ENCODE results near the gene EPHA2.

Gene EPHA2

GRCh38 chr1:16176653-16177052 lies 20.8 kb upstream of the EPHA2 start:
- Histone ChIP-seq H3K9me3 (no peaks in the 10 kb centered on the region), H4K20me1 (no peaks in the 10 kb centered on the region), H3K36me3 (no peaks in the 10 kb centered on the region), H3K9ac (peak overlapping the region; percentile 75; the same call in 1 of the 2 replicates), H3K27me3 (no peaks in the 10 kb centered on the region), H3K27ac (peak overlapping the region; percentile 84), H3K4me3 (no peak overlapping the region), H3K4me1 (peaks cover 56% of the 10 kb centered on the region), H3K4me2 (peak overlapping the region; percentile 85)
- TF ChIP-seq Cebpa-rat (IDR thresholded peaks at IDR 0.05) = no peak

- H3K4me2 ChIP-seq = peak overlapping the region; percentile 85
- H3K9me3 ChIP-seq = no peaks in the 10 kb centered on the region
- H3K4me3 ChIP-seq = 0 out of 2 replicates have a peak overlapping the region, but pooled peaks have one; percentile 25
- H3K27ac ChIP-seq = peak overlapping the region; percentile 84
- TF ChIP-seq Cebpa-rat (IDR thresholded peaks at IDR 0.05) = no peak
- no peaks in the 10 kb centered on the region for H3K27me3 ChIP-seq
- peak overlapping the region; percentile 75 for H3K9ac ChIP-seq
- H3K4me1 ChIP-seq = peaks cover 56% of the 10 kb centered on the region
- H4K20me1 ChIP-seq = no peaks in the 10 kb centered on the region
- H3K36me3 ChIP-seq = no peaks in the 10 kb centered on the region
Measured at GRCh38 chr1:16175610-16176553, 20.0 kb upstream of the EPHA2 start.

GRCh38 chr1:16174886-16175598 lies 19.2 kb upstream of the EPHA2 start:
- H3K27ac ChIP-seq = peak overlapping the region; percentile 84

GRCh38 chr1:16174261-16174868 lies 18.5 kb upstream of the EPHA2 start:
- Histone ChIP-seq H3K36me3 (no peaks in the 10 kb centered on the region), H3K9ac (peak overlapping the region; percentile 34; the same call in 1 of the 2 replicates), H3K27me3 (peaks cover 6% of the 10 kb centered on the region), H3K4me2 (peak overlapping the region; percentile 85), H3K4me1 (peaks cover 60% of the 10 kb centered on the region), H4K20me1 (no peaks in the 10 kb centered on the region; the same call in 1 of the 2 replicates), H3K9me3 (no peaks in the 10 kb centered on the region), H3K4me3 (no peak overlapping the region), H3K27ac (peak overlapping the region; percentile 36; the same call in 1 of the 2 replicates)
- no peak for TF ChIP-seq Cebpa-rat (IDR thresholded peaks at IDR 0.05)

More at GRCh38 chr1:16174886-16175598, 19.2 kb upstream of the EPHA2 start:
- Histone ChIP-seq H3K36me3 (no peaks in the 10 kb centered on the region), H3K9ac (peak overlapping the region; percentile 34), H3K4me1 (peaks cover 56% of the 10 kb centered on the region), H3K27me3 (peaks cover 2% of the 10 kb centered on the region; the same call in 1 of the 2 replicates), H3K4me3 (no peak overlapping the region), H4K20me1 (no peaks in the 10 kb centered on the region), H3K9me3 (no peaks in the 10 kb centered on the region), H3K4me2 (peak overlapping the region; percentile 85)
- TF ChIP-seq Cebpa-rat (IDR thresholded peaks at IDR 0.05) = no peak

GRCh38 chr1:16173447-16174260 lies 17.8 kb upstream of the EPHA2 start:
- TF ChIP-seq Cebpa-rat (IDR thresholded peaks at IDR 0.05) = no peak
- H3K4me3 ChIP-seq = no peak overlapping the region
- peak overlapping the region; percentile 85 for H3K4me2 ChIP-seq
- H3K4me1 ChIP-seq = peaks cover 66% of the 10 kb centered on the region
- peaks cover 13% of the 10 kb centered on the region for H3K27me3 ChIP-seq
- 0 out of 2 replicates have a peak overlapping the region, but pooled peaks have one; percentile 14 for H3K27ac ChIP-seq
- no peaks in the 10 kb centered on the region for H3K9me3 ChIP-seq
- H3K9ac ChIP-seq = peak overlapping the region; percentile 25; the same call in 1 of the 2 replicates
- H3K36me3 ChIP-seq = no peaks in the 10 kb centered on the region
- no peaks in the 10 kb centered on the region; the same call in 1 of the 2 replicates for H4K20me1 ChIP-seq

- H3K4me3 ChIP-seq = no peak overlapping the region
- TF ChIP-seq Cebpa-rat (IDR thresholded peaks at IDR 0.05) = no peak
- H3K4me1 ChIP-seq = peaks cover 66% of the 10 kb centered on the region
- no peaks in the 10 kb centered on the region for H3K36me3 ChIP-seq
- H3K4me2 ChIP-seq = peak overlapping the region; percentile 85
- peaks cover 20% of the 10 kb centered on the region for H3K27me3 ChIP-seq
- no peak overlapping the region for H3K27ac ChIP-seq
- H4K20me1 ChIP-seq = no peaks in the 10 kb centered on the region; the same call in 1 of the 2 replicates
- H3K9me3 ChIP-seq = no peaks in the 10 kb centered on the region
- H3K9ac ChIP-seq = no peak overlapping the region; the same call in 1 of the 2 replicates
Measured at GRCh38 chr1:16172964-16173446, 17.1 kb upstream of the EPHA2 start.

GRCh38 chr1:16172218-16172830 lies 16.5 kb upstream of the EPHA2 start:
- peaks cover 68% of the 10 kb centered on the region for H3K4me1 ChIP-seq
- no peak overlapping the region for H3K27ac ChIP-seq
- H3K4me2 ChIP-seq = no peak overlapping the region
- peaks cover 24% of the 10 kb centered on the region for H3K27me3 ChIP-seq
- no peak for TF ChIP-seq Cebpa-rat (IDR thresholded peaks at IDR 0.05)
- no peaks in the 10 kb centered on the region; the same call in 1 of the 2 replicates for H4K20me1 ChIP-seq
- no peaks in the 10 kb centered on the region for H3K9me3 ChIP-seq
- no peak overlapping the region for H3K4me3 ChIP-seq
- H3K36me3 ChIP-seq = no peaks in the 10 kb centered on the region
- no peak overlapping the region for H3K9ac ChIP-seq
